Endothelial cell of umbilical vein (primary cell): ENCODE data around the gene FAM193B. TPM values are rescaled to one million over a fixed set of nuclear protein-coding genes. Genes with fewer than 3 reads are reported as not detected.

Source experiments
- BruUV-seq: library from RNA; stranded (reverse); fragments of 400-500 nt; replicated peaks from 2 replicates; lab custom pipeline; 2021; lab: Mats Ljungman, UMichigan
- CTCF ChIA-PET: fragments of 300-600, 350-600 bp; sonication (Branson Sonifier 250); formaldehyde crosslinking; loops from one replicate; lab custom pipeline; 2021; ENCODE audit warnings: antibody characterized with exemption, inconsistent platforms; lab: Charles Lee
- POLR2A ChIA-PET: fragments of 300-600, 350-600 bp; sonication (Branson Sonifier 250); formaldehyde crosslinking; loops from one replicate; lab custom pipeline; 2021; ENCODE audit warnings: antibody characterized with exemption, inconsistent platforms; lab: Charles Lee
- DNase-seq: peaks from one replicate; pipeline ENCODE4 v3.0.0-alpha.2; 2011; ENCODE audit warnings: low read depth, low spot score
- FAIRE-seq: peaks from 2 replicates; lab custom pipeline; 2011; peaks lifted over from hg19 to GRCh38; lab: Jason Lieb, UNC
- H2AFZ ChIP-seq: 2 replicates; pipeline ENCODE4 v1.6.0; 2012; ENCODE audit warnings: low read depth, low read length, control low read depth, inconsistent platforms
- H3K27ac ChIP-seq: 2 replicates; pipeline ENCODE4 v1.5.1; 2011; ENCODE audit warnings: low read depth, mild to moderate bottlenecking, control low read depth, low read length, moderate library complexity; ENCODE audit not compliant: insufficient read depth
- H3K27me3 ChIP-seq, 2 experiments: 2 replicates each; pipeline versions ENCODE4 v1.6.0 to v1.6.1; 2011; ENCODE audit warnings: low read length in 2 of 2, mixed read lengths in 1 of 2; ENCODE audit not compliant: control insufficient read depth in 2 of 2, insufficient read depth in 2 of 2
- H3K36me3 ChIP-seq, 2 experiments: 2 replicates in 1 of 2; 3 replicates in 1 of 2; pipeline ENCODE4 v1.5.1; 2011; ENCODE audit warnings: low read length in 2 of 2, mild to moderate bottlenecking in 1 of 2, moderate library complexity in 1 of 2; ENCODE audit not compliant: control insufficient read depth in 2 of 2, insufficient read depth in 2 of 2; ENCODE audit errors: extremely low read depth in 1 of 2
- H3K4me1 ChIP-seq: 3 replicates; pipeline ENCODE4 v1.5.1; 2011; ENCODE audit warnings: mild to moderate bottlenecking, low read length; ENCODE audit not compliant: control insufficient read depth, insufficient read depth; ENCODE audit errors: extremely low read depth
- H3K4me2 ChIP-seq: 2 replicates; pipeline ENCODE4 v1.6.1; 2011; ENCODE audit warnings: low read length, control low read depth, mixed read lengths; ENCODE audit not compliant: insufficient read depth
- H3K4me3 ChIP-seq, 3 experiments: fragments of 200-600 bp in 1 of 3; sonication (generic), shearing (Covaris generic) in 1 of 3; replicated peaks in 1 of 3; 2 replicates each; pipeline ENCODE4 v1.5.1; 2011 to 2016; ENCODE audit warnings: control low read depth in 3 of 3, low read length in 3 of 3, mild to moderate bottlenecking in 2 of 3, inconsistent platforms in 1 of 3, low read depth in 1 of 3, moderate library complexity in 1 of 3; ENCODE audit not compliant: insufficient read depth in 1 of 3
- H3K79me2 ChIP-seq: 2 replicates; pipeline ENCODE4 v1.6.0; 2012; ENCODE audit warnings: low read length, inconsistent platforms; ENCODE audit not compliant: control insufficient read depth, insufficient read depth
- H3K9ac ChIP-seq: replicated peaks from 2 replicates; pipeline ENCODE3; 2011; ENCODE audit warnings: low read length, control low read depth; ENCODE audit not compliant: insufficient read depth; ENCODE audit errors: extremely low read depth
- H3K9me1 ChIP-seq: replicated peaks from 3 replicates; pipeline ENCODE4 v1.6.0; 2011; ENCODE audit warnings: mild to moderate bottlenecking, low read length; ENCODE audit not compliant: control insufficient read depth, insufficient read depth; ENCODE audit errors: extremely low read depth
- H3K9me3 ChIP-seq: replicated peaks from 2 replicates; pipeline ENCODE4 v1.5.1; 2012; ENCODE audit warnings: low read length, inconsistent platforms; ENCODE audit not compliant: control insufficient read depth, insufficient read depth
- H4K20me1 ChIP-seq: replicated peaks from 2 replicates; pipeline ENCODE3; 2011; ENCODE audit warnings: mild to moderate bottlenecking, low read length; ENCODE audit not compliant: control insufficient read depth, insufficient read depth; ENCODE audit errors: extremely low read depth
- EZH2 ChIP-seq: IDR thresholded peaks from 2 replicates; pipeline ENCODE4 v1.6.1; 2012; ENCODE audit warnings: borderline replicate concordance, low read depth, mild to moderate bottlenecking, moderate library complexity, low read length, inconsistent platforms; ENCODE audit not compliant: severe bottlenecking
- FOS ChIP-seq: IDR thresholded peaks from 2 replicates; pipeline ENCODE4 v1.6.1; 2011; ENCODE audit warnings: mild to moderate bottlenecking, low read length, moderate library complexity, borderline replicate concordance; ENCODE audit not compliant: insufficient read depth
- GATA2 ChIP-seq: IDR thresholded peaks from 2 replicates; pipeline ENCODE4 v1.7.0; 2011; ENCODE audit warnings: low read depth, mild to moderate bottlenecking, moderate library complexity, mixed read lengths, low read length; ENCODE audit not compliant: insufficient read length, insufficient read depth
- JUN ChIP-seq: IDR thresholded peaks from 2 replicates; pipeline ENCODE4 v1.6.1; 2011; ENCODE audit warnings: borderline replicate concordance, low read depth; ENCODE audit not compliant: insufficient read length, insufficient read depth
- MYC ChIP-seq: IDR thresholded peaks from one replicate; pipeline ENCODE4 v1.6.1; 2011; ENCODE audit warnings: mild to moderate bottlenecking, low read depth, low read length
- POLR2A ChIP-seq: IDR thresholded peaks from 2 replicates; pipeline ENCODE4 v1.6.1; 2012; ENCODE audit warnings: low read depth, mild to moderate bottlenecking, control low read depth, low read length
- POLR2AphosphoS5 ChIP-seq: IDR thresholded peaks from 2 replicates; pipeline ENCODE4 v1.6.1; 2012; ENCODE audit warnings: low read depth, mild to moderate bottlenecking, control low read depth, low read length, moderate library complexity; ENCODE audit not compliant: insufficient read depth
- dilution Hi-C: fragments of 300-500 bp; cut with MboI; formaldehyde crosslinking; loops from one replicate; pipeline ENCODE4 v1.15.0; 2019; ENCODE audit warnings: low sequenced_read_pairs; ENCODE audit not compliant: extremely low pct_ligation_motif_present
- intact Hi-C: fragments of 100-400 bp; cut with micrococcal nuclease; formaldehyde crosslinking; loops from one replicate; pipeline ENCODE4 v1.10.0; 2022
- polyA plus RNA-seq, 4 experiments: library from polyadenylated mRNA; depleted of rRNA in 3 of 4; stranded (reverse) in 3 of 4; unstranded in 1 of 4; fragments of >200 nt; gene quantifications; 2 replicates each; pipeline versions ENCODE4 v1.2.1 to v1.2.3, GENCODE V29; 2011 to 2012; ENCODE audit warnings: missing spikeins in 1 of 4
- total RNA-seq: library from RNA; stranded (reverse); gene quantifications from 2 replicates; pipeline ENCODE4 v1.2.3, GENCODE V29; 2021
- TF ChIP-seq, protein P1 (sequence below), 2 donors: IDR thresholded peaks; 1 replicate in 1 of 2; 2 replicates in 1 of 2; pipeline ENCODE4 v1.5.1; 2011; ENCODE audit warnings: low read length in 2 of 2, mild to moderate bottlenecking in 2 of 2, moderate library complexity in 2 of 2, control low read depth in 1 of 2, inconsistent platforms in 1 of 2, low read depth in 1 of 2; ENCODE audit not compliant: insufficient read depth in 1 of 2; ENCODE audit errors: extremely low read depth in 1 of 2
- TF ChIP-seq, protein P2 (sequence below): IDR thresholded peaks from 2 replicates; pipeline ENCODE4 v1.6.1; 2011; ENCODE audit not compliant: insufficient read depth, insufficient read length

The FAM193B gene
- total and polyA plus RNA-seq, 2 donors (not counting 3 experiments of a cell fraction or from before 2014, with no cell fraction given) = 57.9 to 75.7 TPM

DNA sequence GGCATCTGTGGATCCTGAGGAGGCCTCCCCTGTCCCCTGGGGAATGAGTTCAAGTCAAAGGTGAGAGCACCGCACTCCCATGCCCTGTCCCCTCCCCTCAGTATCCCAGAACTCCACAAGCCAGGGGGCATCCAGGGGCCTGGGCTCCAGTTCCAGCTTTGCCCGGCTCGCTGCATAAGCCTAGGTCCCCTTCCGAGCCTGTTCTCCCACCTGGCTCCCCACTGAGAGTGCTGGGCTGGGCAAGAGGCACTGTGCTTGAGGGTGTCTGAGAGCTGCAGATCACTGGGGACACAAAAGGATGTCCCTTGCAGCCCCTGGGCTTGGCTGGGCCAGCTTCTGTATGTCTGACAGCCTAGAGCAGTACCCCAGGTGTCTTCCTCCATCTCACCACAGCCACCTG lies 49.3 kb downstream of the FAM193B start:
- Histone ChIP-seq H3K27me3 (no peaks in the 10 kb centered on the region), H3K79me2 (no peaks in the 10 kb centered on the region), H2AFZ (no peak overlapping the region), H4K20me1 (no peaks in the 10 kb centered on the region), H3K9me3 (no peaks in the 10 kb centered on the region), H3K4me3 (no peak overlapping the region), H3K27ac (no peak overlapping the region), H3K9ac (no peak overlapping the region), H3K4me1 (peaks cover 9% of the 10 kb centered on the region), H3K36me3 (peaks cover 0 to 3% of the 10 kb centered on the region in 2 experiments), H3K4me2 (no peak overlapping the region), H3K9me1 (no peaks in the 10 kb centered on the region)
- BruUV-seq = no TSS peak
- CTCF ChIA-PET = interaction anchor here (1.2 kb wide), 1 partner anchor 101 kb away, joined by 7 read pairs; no protein-coding TSS in a partner anchor
- TF ChIP-seq POLR2A = no peak
- TF ChIP-seq JUN = no peak
- no peak for TF ChIP-seq GATA2
- TF ChIP-seq, protein P1, sequence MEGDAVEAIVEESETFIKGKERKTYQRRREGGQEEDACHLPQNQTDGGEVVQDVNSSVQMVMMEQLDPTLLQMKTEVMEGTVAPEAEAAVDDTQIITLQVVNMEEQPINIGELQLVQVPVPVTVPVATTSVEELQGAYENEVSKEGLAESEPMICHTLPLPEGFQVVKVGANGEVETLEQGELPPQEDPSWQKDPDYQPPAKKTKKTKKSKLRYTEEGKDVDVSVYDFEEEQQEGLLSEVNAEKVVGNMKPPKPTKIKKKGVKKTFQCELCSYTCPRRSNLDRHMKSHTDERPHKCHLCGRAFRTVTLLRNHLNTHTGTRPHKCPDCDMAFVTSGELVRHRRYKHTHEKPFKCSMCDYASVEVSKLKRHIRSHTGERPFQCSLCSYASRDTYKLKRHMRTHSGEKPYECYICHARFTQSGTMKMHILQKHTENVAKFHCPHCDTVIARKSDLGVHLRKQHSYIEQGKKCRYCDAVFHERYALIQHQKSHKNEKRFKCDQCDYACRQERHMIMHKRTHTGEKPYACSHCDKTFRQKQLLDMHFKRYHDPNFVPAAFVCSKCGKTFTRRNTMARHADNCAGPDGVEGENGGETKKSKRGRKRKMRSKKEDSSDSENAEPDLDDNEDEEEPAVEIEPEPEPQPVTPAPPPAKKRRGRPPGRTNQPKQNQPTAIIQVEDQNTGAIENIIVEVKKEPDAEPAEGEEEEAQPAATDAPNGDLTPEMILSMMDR (IDR thresholded peaks at IDR 0.05; ENCODE audit: extremely low read depth in 1 of 2, insufficient read depth in 1 of 2, low read depth in 1 of 2, low read length in 2 of 2) = no peak
- no peak for TF ChIP-seq MYC
- TF ChIP-seq EZH2 = no peak
- TF ChIP-seq, protein P2, sequence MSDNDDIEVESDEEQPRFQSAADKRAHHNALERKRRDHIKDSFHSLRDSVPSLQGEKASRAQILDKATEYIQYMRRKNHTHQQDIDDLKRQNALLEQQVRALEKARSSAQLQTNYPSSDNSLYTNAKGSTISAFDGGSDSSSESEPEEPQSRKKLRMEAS = no peak
- no peak for TF ChIP-seq POLR2AphosphoS5
- TF ChIP-seq FOS = no peak
- POLR2A ChIA-PET = no interaction called here
- intact Hi-C loops (no loop called here), dilution Hi-C loops (no loop called here)
- no peak for DNase-seq
- FAIRE-seq = no peak
